Prostate gland (tissue), 2 donors: ENCODE data around the gene SPATA2L.

Experiments used
- POLR2A ChIP-seq: fragments of 450-650 bp; IDR thresholded peaks from one replicate; pipeline ENCODE4 v1.6.1; 2016; ENCODE audit warnings: antibody characterized with exemption, mild to moderate bottlenecking
- TF ChIP-seq, protein P1 (sequence below), 4 experiments: fragments of 200-600 bp in 2 of 4; fragments of 450-650 bp in 2 of 4; sonication (generic) in 2 of 4; IDR thresholded peaks; 1 replicate in 3 of 4; 2 replicates in 1 of 4; pipeline ENCODE4 v1.5.1; 2016 to 2019; ENCODE audit warnings: antibody characterized with exemption in 4 of 4, mild to moderate bottlenecking in 2 of 4, moderate library complexity in 2 of 4

DNA sequence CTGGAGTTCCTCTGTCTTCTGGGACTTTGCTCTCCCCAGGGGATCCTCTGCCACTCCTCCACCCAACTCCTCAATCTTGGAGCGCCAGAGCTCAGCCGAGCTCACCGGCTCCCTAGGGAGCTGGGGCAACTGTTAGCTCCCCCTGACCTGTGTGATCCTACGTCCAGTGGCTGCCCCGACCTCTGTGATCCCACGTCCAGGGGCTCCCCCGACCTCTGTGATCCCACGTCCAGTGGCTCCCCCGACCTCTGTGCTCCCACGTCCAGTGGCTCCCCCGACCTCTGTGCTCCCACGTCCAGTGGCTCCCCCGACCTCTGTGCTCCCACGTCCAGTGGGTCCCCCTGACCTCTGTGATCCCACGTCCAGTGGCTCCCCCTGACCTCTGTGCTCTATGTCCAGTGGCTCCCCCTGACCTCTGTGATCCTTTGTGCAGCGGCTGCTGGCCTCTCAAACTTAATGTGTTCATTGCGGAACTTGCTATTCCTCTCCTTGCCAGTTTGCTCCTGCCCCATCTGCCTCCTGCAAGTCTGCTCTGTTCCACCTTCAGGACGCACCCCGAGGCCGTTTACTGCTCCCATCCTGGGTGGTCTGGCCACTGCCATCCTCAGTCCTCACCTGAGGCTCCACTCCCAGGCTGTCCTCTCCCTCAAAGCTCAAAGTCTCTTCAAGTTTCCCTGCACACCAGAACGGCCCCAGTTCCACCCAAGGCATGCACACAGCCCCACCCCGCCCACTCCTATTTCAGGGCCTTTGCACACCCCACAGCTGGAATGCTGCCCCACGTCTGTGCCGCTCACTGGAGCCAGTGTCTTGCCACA lies 16.4 kb upstream of the SPATA2L start:
- TF ChIP-seq POLR2A = no peak
- TF ChIP-seq, protein P1, sequence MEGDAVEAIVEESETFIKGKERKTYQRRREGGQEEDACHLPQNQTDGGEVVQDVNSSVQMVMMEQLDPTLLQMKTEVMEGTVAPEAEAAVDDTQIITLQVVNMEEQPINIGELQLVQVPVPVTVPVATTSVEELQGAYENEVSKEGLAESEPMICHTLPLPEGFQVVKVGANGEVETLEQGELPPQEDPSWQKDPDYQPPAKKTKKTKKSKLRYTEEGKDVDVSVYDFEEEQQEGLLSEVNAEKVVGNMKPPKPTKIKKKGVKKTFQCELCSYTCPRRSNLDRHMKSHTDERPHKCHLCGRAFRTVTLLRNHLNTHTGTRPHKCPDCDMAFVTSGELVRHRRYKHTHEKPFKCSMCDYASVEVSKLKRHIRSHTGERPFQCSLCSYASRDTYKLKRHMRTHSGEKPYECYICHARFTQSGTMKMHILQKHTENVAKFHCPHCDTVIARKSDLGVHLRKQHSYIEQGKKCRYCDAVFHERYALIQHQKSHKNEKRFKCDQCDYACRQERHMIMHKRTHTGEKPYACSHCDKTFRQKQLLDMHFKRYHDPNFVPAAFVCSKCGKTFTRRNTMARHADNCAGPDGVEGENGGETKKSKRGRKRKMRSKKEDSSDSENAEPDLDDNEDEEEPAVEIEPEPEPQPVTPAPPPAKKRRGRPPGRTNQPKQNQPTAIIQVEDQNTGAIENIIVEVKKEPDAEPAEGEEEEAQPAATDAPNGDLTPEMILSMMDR (IDR thresholded peaks at IDR 0.05) = no peak
